OCI-LY3 (cell line): ENCODE results near the gene LRRC8D.

ENCODE experiments used
- CTCF ChIP-seq: fragments of 200-600, 300-600 bp; sonication (generic); IDR thresholded peaks from 2 replicates; pipeline ENCODE4 v1.5.1; 2014; ENCODE audit warnings: antibody characterized with exemption, low read length, low read depth
- EZH2phosphoT487 ChIP-seq: fragments of 200-600 bp; shearing (Covaris generic); IDR thresholded peaks from 2 replicates; pipeline ENCODE4 v1.6.1; 2018; ENCODE audit warnings: antibody characterized with exemption, mixed run types, low read depth

- TF ChIP-seq CTCF (no peak), EZH2phosphoT487 (no peak)
These were observed 8.4 kb downstream of the LRRC8D start for GRCh38 chr1:89829186-89829585.
